WERI-Rb-1 (cell line): ENCODE data around the gene TTC34.

Source experiments
- DNase-seq: peaks from one replicate; pipeline ENCODE4 v3.0.0-alpha.2; 2020
- H3K27ac ChIP-seq: fragments of 250-450 bp; sonication (Bioruptor Pico); 2 replicates; pipeline ENCODE4 v1.5.1; 2020; ENCODE audit warnings: mild to moderate bottlenecking, moderate library complexity
- H3K27me3 ChIP-seq: fragments of 250-450 bp; sonication (Bioruptor Pico); 2 replicates; pipeline ENCODE4 v1.5.1; 2021; ENCODE audit warnings: mild to moderate bottlenecking, low read depth, moderate library complexity; ENCODE audit not compliant: insufficient read depth, severe bottlenecking
- H3K36me3 ChIP-seq: fragments of 250-450 bp; sonication (Bioruptor Pico); 2 replicates; pipeline ENCODE4 v1.5.1; 2020; ENCODE audit warnings: mild to moderate bottlenecking, moderate library complexity
- H3K4me3 ChIP-seq: 2 replicates; pipeline ENCODE4 v1.5.1; 2011; ENCODE audit warnings: low read depth, mild to moderate bottlenecking, control low read depth, low read length
- H3K9me3 ChIP-seq: fragments of 250-450 bp; sonication (Bioruptor Pico); 2 replicates; pipeline ENCODE4 v1.5.1; 2021; ENCODE audit warnings: mild to moderate bottlenecking, moderate library complexity; ENCODE audit not compliant: severe bottlenecking
- CTCF ChIP-seq: IDR thresholded peaks from 2 replicates; pipeline ENCODE4 v1.5.1; 2011; ENCODE audit warnings: low read depth, mild to moderate bottlenecking, control low read depth, inconsistent platforms, low read length

The TTC34 gene

GRCh38 chr1:2609319-2610035 lies 192.0 kb downstream of the TTC34 start:
- Histone ChIP-seq H3K4me3 (no peak overlapping the region), H3K9me3 (peaks cover 9% of the 10 kb centered on the region), H3K36me3 (no peaks in the 10 kb centered on the region), H3K27ac (no peak overlapping the region), H3K27me3 (peaks cover 52% of the 10 kb centered on the region)
- no peak for DNase-seq
- no peak for TF ChIP-seq CTCF

- Histone ChIP-seq H3K27me3 (peaks cover 50% of the 10 kb centered on the region), H3K9me3 (no peaks in the 10 kb centered on the region), H3K27ac (no peak overlapping the region), H3K4me3 (no peak overlapping the region), H3K36me3 (no peaks in the 10 kb centered on the region)
- no peak for DNase-seq
- TF ChIP-seq CTCF, result no peak
Observed at GRCh38 chr1:2607641-2608091, 193.8 kb downstream of the TTC34 start.

DNA sequence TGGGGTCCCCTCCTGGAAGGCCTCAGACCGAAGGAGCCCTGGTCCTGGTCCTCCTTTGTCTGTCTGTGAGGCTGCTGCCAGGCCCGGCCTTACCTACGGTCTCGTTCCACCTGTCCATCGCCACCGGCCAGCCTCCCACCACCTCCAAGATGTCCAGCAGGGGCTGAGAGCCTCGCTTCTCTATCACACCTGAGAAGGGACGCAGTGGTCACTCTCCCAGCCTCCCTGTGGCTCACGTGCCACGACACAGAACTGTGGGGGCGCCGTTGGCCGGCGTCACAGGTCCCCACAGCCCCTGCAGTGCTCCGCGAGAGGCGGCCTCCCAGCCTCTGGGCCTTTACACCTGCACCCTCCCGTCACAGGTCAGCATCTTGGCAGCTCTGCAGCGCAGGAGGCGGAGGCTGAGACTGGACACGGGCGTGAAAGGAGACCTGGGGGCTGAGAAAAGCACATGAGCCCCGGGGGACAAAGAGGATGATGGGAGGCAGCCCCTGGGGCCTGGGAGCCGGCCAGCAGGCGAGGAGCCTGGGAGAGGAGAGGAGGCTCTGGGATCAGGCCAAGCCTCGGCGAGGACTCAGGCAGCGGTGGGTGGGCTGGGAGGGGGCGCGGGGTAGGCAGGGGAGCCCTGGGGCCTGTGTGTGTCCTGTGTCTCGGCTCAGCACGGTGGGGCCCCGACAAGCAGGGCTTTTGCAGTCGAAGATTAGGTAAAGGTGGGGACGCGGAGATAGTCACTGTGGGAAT lies 194.4 kb downstream of the TTC34 start:
- no peak for DNase-seq
- no peak for TF ChIP-seq CTCF
- Histone ChIP-seq H3K4me3 (no peak overlapping the region), H3K27me3 (peaks cover 50% of the 10 kb centered on the region), H3K9me3 (no peaks in the 10 kb centered on the region), H3K27ac (no peak overlapping the region), H3K36me3 (no peaks in the 10 kb centered on the region)

- no peak for TF ChIP-seq CTCF
- no peak for DNase-seq
- Histone ChIP-seq H3K36me3 (no peaks in the 10 kb centered on the region), H3K9me3 (no peaks in the 10 kb centered on the region), H3K27me3 (peaks cover 49% of the 10 kb centered on the region), H3K4me3 (no peak overlapping the region), H3K27ac (no peak overlapping the region)
Observed at GRCh38 chr1:2606396-2606880, 195.1 kb downstream of the TTC34 start.

GRCh38 chr1:2605509-2606395 lies 195.7 kb downstream of the TTC34 start:
- Histone ChIP-seq H3K4me3 (no peak overlapping the region), H3K27me3 (peaks cover 52% of the 10 kb centered on the region), H3K27ac (no peak overlapping the region), H3K36me3 (no peaks in the 10 kb centered on the region), H3K9me3 (peaks cover 6% of the 10 kb centered on the region)
- no peak for DNase-seq
- TF ChIP-seq CTCF, result no peak
